Measurements from ENCODE around the gene C1orf94. TPM values are rescaled to one million over a fixed set of nuclear protein-coding genes. Genes with fewer than 3 reads are reported as not detected.

C1orf94 gene
- polyA plus RNA-seq, 1 donor: not detected

GRCh38 chr1:34262023-34262853, 85.5 kb downstream of the C1orf94 start:
- DNase-seq: no peak

- DNase-seq: no peak
Observed at GRCh38 chr1:34262921-34263320, 86.2 kb downstream of the C1orf94 start.

- no peak for DNase-seq
Observed at GRCh38 chr1:34263406-34263805, 86.7 kb downstream of the C1orf94 start.

GRCh38 chr1:34265396-34265795, 88.7 kb downstream of the C1orf94 start:
- DNase-seq: no peak

GRCh38 chr1:34266127-34266951, 89.6 kb downstream of the C1orf94 start:
- peak; percentile 1 for DNase-seq

GRCh38 chr1:34267326-34267725, 90.6 kb downstream of the C1orf94 start:
- DNase-seq: no peak

- DNase-seq: no peak
Observed at GRCh38 chr1:34268311-34268954, 91.7 kb downstream of the C1orf94 start.

Other genes starting within 250 kb of the C1orf94 start
- 1.2 TPM for gene CSMD2, start 11.7 kb upstream of the C1orf94 start, polyA plus RNA-seq (ENCODE audit: insufficient read length)

All from left kidney (tissue), 2 donors.